GM12878 (cell line): ENCODE data around the gene GPC6.

Experiments used
- CREB1 ChIP-seq: IDR thresholded peaks from 2 replicates; pipeline ENCODE4 v1.6.1; 2012; ENCODE audit warnings: low read depth, mild to moderate bottlenecking, inconsistent platforms
- CTCF ChIP-seq, 3 experiments: IDR thresholded peaks in 2 of 3; conservative IDR thresholded peaks in 1 of 3; 2 replicates each; pipeline ENCODE4 v1.5.1; 2011; ENCODE audit warnings: low read depth in 3 of 3, low read length in 3 of 3, mild to moderate bottlenecking in 3 of 3, control low read depth in 2 of 3, moderate library complexity in 2 of 3, inconsistent platforms in 1 of 3, mixed read lengths in 1 of 3; ENCODE audit not compliant: control insufficient read depth in 2 of 3, insufficient read depth in 1 of 3; ENCODE audit errors: extremely low read depth in 1 of 3
- ESRRA ChIP-seq: IDR thresholded peaks from 2 replicates; pipeline ENCODE4 v1.6.1; 2012; ENCODE audit warnings: mild to moderate bottlenecking, low read length, improper control_type of control experiment
- EZH2 ChIP-seq: IDR thresholded peaks from 2 replicates; pipeline ENCODE4 v1.6.1; 2012; ENCODE audit warnings: low read depth, mild to moderate bottlenecking, control low read depth, inconsistent platforms, low read length, borderline replicate concordance; ENCODE audit not compliant: control insufficient read depth
- HDAC2 ChIP-seq: fragments of 200-600 bp; sonication (generic); IDR thresholded peaks from 2 replicates; pipeline ENCODE4 v1.6.1; 2017
- MAX ChIP-seq: IDR thresholded peaks from 2 replicates; pipeline ENCODE4 v1.6.1; 2012; ENCODE audit warnings: low read depth, low read length, improper control_type of control experiment
- POLR2A ChIP-seq: IDR thresholded peaks from 2 replicates; pipeline ENCODE4 v1.6.1; 2011; ENCODE audit warnings: low read depth, mild to moderate bottlenecking, low read length
- RELA ChIP-seq: fragments of 450-650 bp; IDR thresholded peaks from 2 replicates; pipeline ENCODE4 v1.8.0; 2014; ENCODE audit warnings: borderline replicate concordance; ENCODE audit not compliant: partially characterized antibody
- SMAD1 ChIP-seq: fragments of 450-650 bp; IDR thresholded peaks from 2 replicates; pipeline ENCODE4 v1.6.1; 2018; ENCODE audit warnings: mild to moderate bottlenecking, low read depth; ENCODE audit not compliant: partially characterized antibody
- SMARCA5 ChIP-seq: fragments of 450-650 bp; IDR thresholded peaks from 2 replicates; pipeline ENCODE4 v1.6.1; 2017; ENCODE audit warnings: mild to moderate bottlenecking
- SUZ12 ChIP-seq: fragments of 200-600 bp; sonication (generic); IDR thresholded peaks from one replicate; pipeline ENCODE4 v1.6.1; 2018; ENCODE audit warnings: antibody characterized with exemption, mild to moderate bottlenecking; ENCODE audit not compliant: unreplicated experiment
- TAF1 ChIP-seq: IDR thresholded peaks from 2 replicates; pipeline ENCODE4 v1.6.1; 2011; ENCODE audit warnings: mild to moderate bottlenecking, low read depth, low read length, borderline replicate concordance
- ZBTB33 ChIP-seq: fragments of 450-650 bp; IDR thresholded peaks from 2 replicates; pipeline ENCODE4 v1.6.1; 2017; ENCODE audit warnings: mild to moderate bottlenecking
- ZBTB4 ChIP-seq: fragments of 450-650 bp; formaldehyde crosslinking; IDR thresholded peaks from 2 replicates; pipeline ENCODE4 v1.4.0; 2022; ENCODE audit warnings: mild to moderate bottlenecking, moderate library complexity

GRCh38 chr13:93889430-93889951 is 662.9 kb downstream of the GPC6 start:
- TF ChIP-seq POLR2A (no peak), ESRRA (no peak), TAF1 (no peak), HDAC2 (no peak), RELA (no peak), CTCF (IDR thresholded peaks at IDR 0.05 in 2 of 3, conservative IDR thresholded peaks at IDR 0.05 in 1 of 3; ENCODE audit: control insufficient read depth in 2 of 3, extremely low read depth in 1 of 3, insufficient read depth in 1 of 3, low read depth in 3 of 3, low read length in 3 of 3) (no peak), CREB1 (no peak), SMARCA5 (no peak), MAX (no peak), EZH2 (no peak), SUZ12 (no peak), ZBTB4 (CRISPR knock-in tag) (no peak), SMAD1 (no peak), ZBTB33 (no peak)
